ENCODE measurements around the gene APPL2.
A peak's percentile ranks its signal among the peaks of the same experiment; 100 is the strongest.
"Not testable (repeated sequence)": the region's sequence is repeated elsewhere in the genome, so short reads cannot be mapped to it uniquely, and the experiment has no call there.

Gene APPL2

GRCh38 chr12:105235732-105236476, at the start of gene APPL2:
TSS of gene APPL2 (minus strand) at chr12:105236174. CDS start at chr12:105236012, 162 bp downstream.
- DNase-seq: peak; percentile 73

- no peak for DNase-seq
Observed at GRCh38 chr12:105285378-105285777, 49.4 kb upstream of the APPL2 start.

DNA sequence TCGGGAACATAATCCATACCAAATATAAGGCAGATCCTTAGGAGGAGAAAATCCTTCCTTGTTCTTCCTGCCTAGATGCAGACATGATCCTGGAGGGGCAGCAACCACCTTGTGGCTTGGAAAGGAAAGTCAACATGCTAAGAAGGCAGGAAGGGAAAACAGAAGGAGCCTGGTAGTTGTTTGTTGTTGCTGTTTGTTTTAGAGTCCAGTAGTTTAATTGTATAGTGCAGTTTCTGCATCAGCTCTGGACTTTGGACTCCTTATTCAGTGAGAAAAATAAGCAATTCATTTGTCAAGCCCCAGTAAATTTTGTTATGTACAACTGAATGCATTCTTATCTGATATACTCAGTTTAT, 45.7 kb upstream of the APPL2 start:
- DNase-seq: no peak

DNA sequence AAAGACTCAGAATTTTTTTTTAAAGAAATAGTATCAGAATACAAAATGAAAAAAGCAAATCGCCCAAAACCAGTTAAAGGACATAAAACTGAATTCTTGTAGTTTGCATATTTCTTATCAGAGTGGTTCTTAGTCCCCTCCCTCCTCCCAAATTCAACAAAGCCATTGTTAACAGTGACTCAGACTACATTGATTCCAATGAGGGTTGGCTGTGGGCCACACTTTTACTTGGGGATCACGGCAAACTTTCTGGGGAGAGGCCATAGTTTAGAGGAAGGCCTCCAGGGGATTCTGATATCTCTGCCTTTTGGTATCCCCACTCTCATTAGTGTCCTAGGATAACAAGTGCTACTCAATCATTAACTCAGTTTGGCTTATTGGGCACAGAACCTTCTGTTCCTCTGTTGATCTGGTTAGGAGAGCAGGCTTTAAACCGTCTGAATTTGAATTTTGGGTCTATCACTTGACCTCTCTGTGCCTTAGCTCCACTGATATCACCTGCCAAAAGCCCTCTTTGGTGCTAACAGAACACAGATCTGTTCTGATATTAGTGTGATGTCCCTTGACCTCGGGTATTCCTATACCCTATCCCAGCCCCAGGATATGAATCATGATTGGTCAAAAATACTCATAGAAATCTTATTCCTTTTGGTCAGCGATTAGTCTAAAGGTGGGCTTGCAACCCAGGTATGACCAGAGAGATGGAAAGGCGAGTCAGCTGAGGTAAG, 45.2 kb upstream of the APPL2 start:
- no peak for DNase-seq

DNA sequence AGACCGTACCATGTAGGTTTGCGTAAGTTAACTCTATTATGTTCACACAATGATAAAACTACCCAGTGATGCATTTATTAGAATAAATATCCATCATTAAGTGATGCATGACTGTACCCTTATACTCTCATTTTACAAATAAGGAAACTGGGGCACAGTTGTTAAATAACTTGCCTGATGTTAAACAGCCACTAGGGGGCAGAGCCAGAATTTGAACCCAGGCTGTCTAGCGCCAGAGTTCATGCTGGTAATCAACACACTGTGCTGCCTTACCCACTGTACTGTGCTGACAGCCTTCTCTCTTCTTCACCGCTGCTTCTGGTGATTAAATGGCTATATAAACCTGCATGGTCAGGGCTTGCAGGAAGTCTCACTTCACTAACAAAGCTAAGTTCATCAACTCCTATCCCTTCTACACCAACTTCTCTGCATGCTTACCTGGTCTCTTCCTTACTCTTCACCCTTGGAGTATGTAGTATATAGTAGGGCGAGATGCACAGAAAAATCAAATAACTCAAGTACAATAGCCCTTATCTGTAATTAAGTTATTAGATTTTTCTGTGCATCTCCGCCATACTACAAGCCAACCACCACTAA, 43.6 kb upstream of the APPL2 start:
- peak; percentile 31 for DNase-seq

DNA sequence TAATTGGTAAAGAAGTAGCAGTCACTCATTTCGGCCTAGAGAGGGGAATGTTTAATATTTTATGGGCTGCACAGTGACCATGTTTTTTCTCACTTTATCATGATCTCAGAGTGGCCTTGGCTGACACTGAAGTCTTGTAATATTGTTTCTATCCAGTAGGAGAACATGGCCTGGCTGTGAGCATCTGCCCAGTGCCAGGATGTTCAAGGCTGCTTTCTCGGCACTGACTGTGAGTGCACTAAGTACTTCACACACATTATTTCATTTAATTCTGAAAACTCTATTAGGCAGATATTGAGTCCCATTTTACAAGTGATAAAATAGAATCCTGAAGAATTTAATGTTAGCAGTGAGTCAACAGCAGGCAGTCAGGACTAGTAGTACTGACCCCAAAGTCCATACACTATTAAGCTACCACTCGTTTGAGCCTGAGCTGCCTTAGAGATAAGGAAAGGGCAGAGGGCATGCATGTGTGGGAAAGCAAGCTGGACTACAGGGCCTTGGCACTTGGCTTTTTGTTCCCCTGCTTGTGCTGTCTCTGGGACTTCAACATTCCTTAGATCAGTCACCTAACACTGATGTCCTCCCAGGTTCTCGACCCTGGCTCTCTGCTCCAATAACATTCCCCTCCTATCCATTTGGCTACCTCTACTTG, 42.2 kb upstream of the APPL2 start:
- no peak for DNase-seq

GRCh38 chr12:105275997-105276733, 40.2 kb upstream of the APPL2 start:
- DNase-seq: peak; percentile 59

DNA sequence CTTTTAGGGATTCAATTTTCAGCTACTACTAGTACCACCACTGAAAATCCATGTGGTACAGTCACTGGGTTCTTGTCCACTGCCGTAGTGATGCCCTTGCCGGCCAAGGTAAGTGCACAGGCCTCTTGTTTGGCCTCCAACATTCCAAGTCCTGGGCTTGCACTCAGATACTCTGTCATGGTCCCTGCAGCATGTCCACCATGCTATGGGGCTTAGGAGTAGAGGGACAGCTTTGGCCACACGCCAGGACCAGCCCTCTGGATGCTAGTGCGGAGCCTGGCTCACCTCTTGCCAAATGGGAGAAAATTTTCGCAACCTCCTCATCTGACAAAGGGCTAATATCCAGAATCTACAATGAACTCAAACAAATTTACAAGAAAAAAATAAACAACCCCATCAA, 38.6 kb upstream of the APPL2 start:
- no peak for DNase-seq

- DNase-seq: no peak
Observed at GRCh38 chr12:105273601-105274000, 37.6 kb upstream of the APPL2 start.

GRCh38 chr12:105272814-105273416, 36.9 kb upstream of the APPL2 start:
- DNase-seq: no peak

DNA sequence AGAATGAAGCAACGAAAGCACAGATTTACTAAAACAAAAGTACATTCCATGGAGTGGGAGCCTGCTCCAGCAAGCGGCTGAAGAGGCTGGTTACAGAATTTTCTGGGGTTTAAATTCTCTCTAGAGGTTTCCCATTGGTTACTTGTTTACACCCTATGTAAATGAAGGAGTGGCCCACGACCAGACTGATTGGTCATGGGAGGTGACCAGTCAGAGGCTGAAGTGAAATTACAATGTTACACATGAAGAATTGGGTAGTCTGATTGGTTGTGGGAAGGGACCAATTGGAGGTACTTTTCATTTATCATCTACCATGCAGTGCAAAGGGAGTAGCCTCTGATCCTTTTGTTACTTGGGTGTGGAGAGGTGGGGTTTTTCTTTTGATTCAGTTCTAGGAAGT, 36.2 kb upstream of the APPL2 start:
- no peak for DNase-seq

DNA sequence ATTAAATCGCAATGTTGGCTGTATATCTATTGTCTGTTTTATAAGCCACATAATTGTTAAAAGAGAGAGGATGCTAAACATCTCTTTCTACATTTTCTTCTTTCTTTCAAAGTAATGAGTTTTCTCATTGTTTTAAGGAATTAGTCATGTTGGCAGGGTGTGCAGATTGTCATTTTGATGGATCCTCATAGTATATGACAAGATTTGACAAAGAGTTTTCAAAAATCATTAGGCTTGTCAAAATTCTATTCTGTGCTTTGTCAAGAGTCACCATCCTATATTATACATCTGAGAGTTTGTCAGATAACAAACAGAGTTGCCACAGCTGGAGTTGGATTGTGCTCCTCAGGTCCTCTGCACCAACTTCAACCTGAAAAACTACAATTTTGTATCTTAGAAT, 35.4 kb upstream of the APPL2 start:
- no peak for DNase-seq

GRCh38 chr12:105270671-105271255, 34.8 kb upstream of the APPL2 start:
- no peak for DNase-seq

DNA sequence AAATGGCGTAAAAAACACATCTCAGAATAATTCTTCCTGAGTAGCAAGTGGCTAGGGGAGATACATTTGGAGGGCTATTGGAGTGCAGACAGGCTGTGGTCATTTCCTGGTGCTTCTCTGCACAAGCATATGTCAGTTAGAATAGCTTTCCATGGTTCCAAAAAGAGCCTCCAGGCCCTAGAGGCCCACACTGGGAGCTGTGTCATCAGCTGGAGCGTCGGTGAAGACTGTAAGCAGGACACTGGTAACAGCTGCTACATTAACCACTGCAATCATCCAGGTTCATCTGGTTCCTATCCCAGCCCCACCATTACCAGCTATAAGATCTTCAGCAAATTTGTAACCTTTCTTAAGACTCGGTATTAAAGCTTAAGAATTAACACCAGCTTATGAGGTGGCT, 31.7 kb upstream of the APPL2 start:
- DNase-seq: no peak

GRCh38 chr12:105264771-105265170, 28.8 kb upstream of the APPL2 start:
- DNase-seq: no peak

- DNase-seq: no peak
Observed at GRCh38 chr12:105262461-105263184, 26.6 kb upstream of the APPL2 start.

DNA sequence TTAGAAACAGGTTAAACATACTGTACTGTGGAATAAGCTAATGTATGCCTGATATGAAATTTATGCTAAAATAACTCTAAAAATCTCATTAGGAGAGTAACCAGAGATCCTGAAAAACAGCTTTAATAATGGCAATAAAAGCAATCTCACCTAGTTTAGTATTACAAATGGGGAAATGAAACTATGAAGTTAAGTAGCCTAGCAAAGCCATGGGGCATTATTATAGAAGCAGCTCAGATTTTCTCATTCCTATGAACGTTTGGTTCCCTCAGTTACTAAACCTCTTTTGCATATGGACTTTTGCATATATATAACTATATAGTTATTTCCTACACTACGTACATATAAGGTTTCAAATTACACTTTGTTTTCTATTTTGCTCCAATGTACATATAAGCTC, 25.0 kb upstream of the APPL2 start:
- no peak for DNase-seq

DNA sequence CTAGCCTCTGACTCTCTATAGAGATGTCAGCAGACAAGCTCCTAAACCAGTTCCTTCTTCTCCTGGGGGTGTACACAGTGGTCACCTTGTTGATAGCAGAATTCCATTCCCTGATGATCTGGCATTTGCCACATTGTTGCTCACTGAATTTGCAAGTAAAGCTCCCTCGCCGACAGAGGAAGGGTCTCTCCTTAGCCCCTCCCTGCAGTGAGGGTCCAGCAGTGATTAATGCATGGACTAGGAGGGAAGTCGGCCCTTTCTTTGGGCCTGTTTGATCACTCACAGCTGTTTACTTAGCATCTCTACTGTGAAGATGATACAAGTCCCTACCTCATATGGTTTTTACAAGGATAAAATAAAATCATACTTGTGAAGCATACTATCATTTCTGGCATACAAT, 23.3 kb upstream of the APPL2 start:
- DNase-seq: no peak

GRCh38 chr12:105257321-105257728, 21.4 kb upstream of the APPL2 start:
- no peak for DNase-seq

DNA sequence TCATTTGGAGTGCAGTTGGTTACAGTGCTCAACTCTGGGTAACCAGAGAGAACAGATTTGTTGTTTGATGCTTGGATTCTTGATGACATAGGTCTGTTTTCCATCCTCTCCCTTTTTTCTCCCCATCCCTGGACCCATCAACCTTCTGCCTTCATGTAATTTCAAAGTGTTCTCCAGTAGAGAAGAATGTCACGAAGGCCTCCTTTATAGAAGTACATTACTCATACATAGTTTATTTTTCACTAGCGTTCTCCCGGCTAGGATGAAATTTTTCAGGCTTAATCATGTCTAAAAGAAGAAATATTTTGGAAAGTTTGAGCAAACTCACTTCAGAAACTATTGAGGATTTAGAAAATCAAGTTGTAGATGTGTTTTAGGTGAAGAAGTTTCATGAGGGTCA, 20.9 kb upstream of the APPL2 start:
- no peak for DNase-seq

DNA sequence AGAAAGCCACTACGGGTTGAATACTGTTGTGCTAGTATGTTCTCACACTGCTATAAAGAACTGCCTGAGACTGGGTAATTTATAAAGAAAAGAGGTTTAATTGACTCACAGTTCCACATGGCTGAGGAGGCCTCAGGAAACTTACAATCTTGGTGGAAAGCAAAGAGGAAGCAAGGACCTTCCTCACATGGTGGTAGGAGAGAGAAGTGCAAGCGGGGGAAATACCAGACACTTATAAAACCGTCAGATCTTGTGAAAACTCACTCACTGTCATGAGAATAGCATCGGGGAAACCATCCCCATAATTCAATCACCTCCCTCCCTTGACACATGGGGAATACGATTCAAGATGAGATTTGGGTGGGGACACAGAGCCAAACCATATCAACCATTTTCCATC, 20.5 kb upstream of the APPL2 start:
- DNase-seq: not testable (repeated sequence)
